Activated B cell treated with CpG ODN at 0.5 μM for 24 hours (primary cell): ENCODE data around the gene TNXB. TPM values are rescaled to one million over a fixed set of nuclear protein-coding genes. Genes with fewer than 3 reads are reported as not detected.
"Not testable (repeated sequence)": the region's sequence is repeated elsewhere in the genome, so short reads cannot be mapped to it uniquely, and the experiment has no call there.

ENCODE experiments used
- ATAC-seq: fragments of 200-7000 bp; cut with Tn5 transposase; one replicate; pipeline ENCODE4 v1.10.0; 2021; ENCODE audit warnings: low read depth, mild to moderate bottlenecking, moderate library complexity
- CTCF ChIA-PET: fragments of 350-600 bp; sonication (Branson Sonifier 250); formaldehyde crosslinking; loops from one replicate; lab custom pipeline; 2021; ENCODE audit warnings: antibody characterized with exemption; lab: Charles Lee
- POLR2A ChIA-PET: fragments of 350-600 bp; sonication (Branson Sonifier 250); formaldehyde crosslinking; loops from one replicate; lab custom pipeline; 2021; ENCODE audit warnings: antibody characterized with exemption; lab: Charles Lee
- DNase-seq: peaks from one replicate; pipeline ENCODE4 v3.0.0; 2022
- H3K27ac Mint-ChIP-seq: one replicate; pipeline ENCODE4 v1.8.0; 2020; ENCODE audit warnings: mixed read lengths
- H3K27me3 Mint-ChIP-seq: one replicate; pipeline ENCODE4 v1.8.0; 2021; ENCODE audit warnings: mixed read lengths
- H3K36me3 Mint-ChIP-seq: one replicate; pipeline ENCODE4 v1.8.0; 2021; ENCODE audit warnings: low read depth, mixed read lengths
- H3K4me1 Mint-ChIP-seq: one replicate; pipeline ENCODE4 v1.8.0; 2021; ENCODE audit warnings: mixed read lengths
- H3K4me3 Mint-ChIP-seq: one replicate; pipeline ENCODE4 v1.8.0; 2020; ENCODE audit warnings: mild to moderate bottlenecking, mixed read lengths
- H3K9me3 Mint-ChIP-seq: one replicate; pipeline ENCODE4 v1.8.0; 2020; ENCODE audit warnings: mixed read lengths
- intact Hi-C: fragments of 100-400 bp; cut with micrococcal nuclease; formaldehyde crosslinking; loops from one replicate; pipeline ENCODE4 v1.15.1; 2024
- total RNA-seq: library from RNA; stranded (reverse); gene quantifications from 2 replicates; pipeline ENCODE4 v1.2.3, GENCODE V29; 2022

The TNXB gene
- total RNA-seq, 1 donor from 2014 or later: 12.4 TPM

DNA sequence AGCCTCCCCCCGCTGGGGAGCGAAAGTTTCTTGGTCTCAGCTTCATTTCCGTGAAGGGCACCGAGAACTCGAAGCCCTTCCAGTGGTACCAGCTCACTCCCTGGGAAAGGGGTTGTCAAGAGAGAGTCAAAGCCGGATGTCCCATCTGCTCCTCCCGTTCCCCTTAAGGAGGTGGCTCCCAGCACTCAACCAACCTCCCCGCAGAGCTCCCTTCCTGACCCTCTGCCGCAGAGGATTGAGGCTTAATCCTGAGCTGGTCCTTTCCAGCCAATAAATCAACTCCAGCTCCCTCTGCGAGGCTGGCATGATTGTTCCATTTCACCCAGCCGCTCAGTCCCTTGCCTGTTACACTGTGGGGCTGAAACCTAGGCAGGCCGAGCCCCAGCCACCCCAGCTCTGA lies 100.5 kb downstream of the TNXB start:
- H3K4me3 Mint-ChIP-seq, CTCF ChIA-PET, H3K27me3 Mint-ChIP-seq, H3K9me3 Mint-ChIP-seq, H3K36me3 Mint-ChIP-seq, ATAC-seq, intact Hi-C loops, H3K27ac Mint-ChIP-seq, POLR2A ChIA-PET, H3K4me1 Mint-ChIP-seq: not testable (repeated sequence)
- DNase-seq: peak; percentile 7

DNA sequence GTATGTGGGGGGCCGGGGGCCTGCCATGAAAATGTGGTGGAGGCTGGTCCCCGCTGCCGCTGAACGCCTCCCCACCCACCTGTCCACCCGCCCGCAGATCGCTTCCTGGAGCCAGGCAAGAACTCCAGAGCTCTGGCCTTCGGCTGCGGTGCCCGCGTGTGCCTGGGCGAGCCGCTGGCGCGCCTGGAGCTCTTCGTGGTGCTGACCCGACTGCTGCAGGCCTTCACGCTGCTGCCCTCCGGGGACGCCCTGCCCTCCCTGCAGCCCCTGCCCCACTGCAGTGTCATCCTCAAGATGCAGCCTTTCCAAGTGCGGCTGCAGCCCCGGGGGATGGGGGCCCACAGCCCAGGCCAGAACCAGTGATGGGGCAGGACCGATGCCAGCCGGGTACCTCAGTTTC lies 101.1 kb downstream of the TNXB start:
- H3K4me3 Mint-ChIP-seq, H3K9me3 Mint-ChIP-seq, H3K36me3 Mint-ChIP-seq, intact Hi-C loops, CTCF ChIA-PET, DNase-seq, H3K27ac Mint-ChIP-seq, ATAC-seq, H3K27me3 Mint-ChIP-seq, H3K4me1 Mint-ChIP-seq, POLR2A ChIA-PET: not testable (repeated sequence)

DNA sequence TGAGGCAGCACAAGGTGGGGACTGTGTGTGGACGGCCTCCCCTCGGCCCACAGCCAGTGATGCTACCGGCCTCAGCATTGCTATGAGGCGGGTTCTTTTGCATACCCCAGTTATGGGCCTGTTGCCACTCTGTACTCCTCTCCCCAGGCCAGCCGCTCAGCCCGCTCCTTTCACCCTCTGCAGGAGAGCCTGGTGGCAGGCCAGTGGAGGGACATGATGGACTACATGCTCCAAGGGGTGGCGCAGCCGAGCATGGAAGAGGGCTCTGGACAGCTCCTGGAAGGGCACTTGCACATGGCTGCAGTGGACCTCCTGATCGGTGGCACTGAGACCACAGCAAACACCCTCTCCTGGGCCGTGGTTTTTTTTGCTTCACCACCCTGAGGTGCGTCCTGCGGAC lies 102.1 kb downstream of the TNXB start:
- intact Hi-C loops, H3K27me3 Mint-ChIP-seq, H3K4me1 Mint-ChIP-seq, H3K4me3 Mint-ChIP-seq, POLR2A ChIA-PET, H3K9me3 Mint-ChIP-seq, ATAC-seq, H3K27ac Mint-ChIP-seq, H3K36me3 Mint-ChIP-seq, CTCF ChIA-PET: not testable (repeated sequence)
- peak; percentile 14 for DNase-seq

DNA sequence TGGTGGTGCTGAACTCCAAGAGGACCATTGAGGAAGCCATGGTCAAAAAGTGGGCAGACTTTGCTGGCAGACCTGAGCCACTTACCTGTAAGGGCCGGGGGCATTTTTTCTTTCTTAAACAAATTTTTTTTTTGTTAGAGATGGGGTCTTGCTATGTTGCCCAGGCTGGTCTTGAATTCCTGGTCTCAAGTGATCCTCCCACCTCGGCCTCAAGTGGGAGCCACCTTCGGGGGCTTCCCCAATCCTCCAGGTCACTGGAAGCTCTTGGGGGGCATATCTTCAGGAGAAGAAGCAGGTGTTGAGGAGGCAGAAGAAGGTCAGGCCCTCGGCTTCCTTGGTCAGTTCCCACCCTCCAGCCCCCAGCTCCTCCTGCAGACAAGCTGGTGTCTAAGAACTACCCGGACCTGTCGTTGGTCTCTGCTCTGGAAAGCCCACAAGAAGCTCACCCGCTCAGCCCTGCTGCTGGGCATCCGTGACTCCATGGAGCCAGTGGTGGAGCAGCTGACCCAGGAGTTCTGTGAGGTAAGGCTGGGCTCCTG lies 103.1 kb downstream of the TNXB start:
- ATAC-seq, H3K27ac Mint-ChIP-seq, H3K4me3 Mint-ChIP-seq, CTCF ChIA-PET, intact Hi-C loops, H3K36me3 Mint-ChIP-seq, H3K27me3 Mint-ChIP-seq, H3K9me3 Mint-ChIP-seq, H3K4me1 Mint-ChIP-seq: not testable (repeated sequence)
- DNase-seq: peak; percentile 14
- POLR2A ChIA-PET: interaction anchor here (0.7 kb wide), 1 partner anchor 50 kb away, joined by 3 read pairs; no protein-coding TSS in a partner anchor

DNA sequence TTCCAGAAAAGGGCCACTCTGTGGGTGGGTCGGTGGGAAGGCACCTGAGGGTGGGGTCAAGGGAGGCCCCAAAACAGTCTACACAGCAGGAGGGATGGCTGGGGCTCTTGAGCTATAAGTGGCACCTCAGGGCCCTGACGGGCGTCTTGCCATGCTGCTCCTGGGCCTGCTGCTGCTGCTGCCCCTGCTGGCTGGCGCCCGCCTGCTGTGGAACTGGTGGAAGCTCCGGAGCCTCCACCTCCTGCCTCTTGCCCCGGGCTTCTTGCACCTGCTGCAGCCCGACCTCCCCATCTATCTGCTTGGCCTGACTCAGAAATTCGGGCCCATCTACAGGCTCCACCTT lies 103.6 kb downstream of the TNXB start:
- intact Hi-C loops, H3K36me3 Mint-ChIP-seq, H3K27me3 Mint-ChIP-seq, ATAC-seq, H3K4me3 Mint-ChIP-seq, CTCF ChIA-PET, DNase-seq, H3K9me3 Mint-ChIP-seq, H3K4me1 Mint-ChIP-seq, POLR2A ChIA-PET, H3K27ac Mint-ChIP-seq: not testable (repeated sequence)

DNA sequence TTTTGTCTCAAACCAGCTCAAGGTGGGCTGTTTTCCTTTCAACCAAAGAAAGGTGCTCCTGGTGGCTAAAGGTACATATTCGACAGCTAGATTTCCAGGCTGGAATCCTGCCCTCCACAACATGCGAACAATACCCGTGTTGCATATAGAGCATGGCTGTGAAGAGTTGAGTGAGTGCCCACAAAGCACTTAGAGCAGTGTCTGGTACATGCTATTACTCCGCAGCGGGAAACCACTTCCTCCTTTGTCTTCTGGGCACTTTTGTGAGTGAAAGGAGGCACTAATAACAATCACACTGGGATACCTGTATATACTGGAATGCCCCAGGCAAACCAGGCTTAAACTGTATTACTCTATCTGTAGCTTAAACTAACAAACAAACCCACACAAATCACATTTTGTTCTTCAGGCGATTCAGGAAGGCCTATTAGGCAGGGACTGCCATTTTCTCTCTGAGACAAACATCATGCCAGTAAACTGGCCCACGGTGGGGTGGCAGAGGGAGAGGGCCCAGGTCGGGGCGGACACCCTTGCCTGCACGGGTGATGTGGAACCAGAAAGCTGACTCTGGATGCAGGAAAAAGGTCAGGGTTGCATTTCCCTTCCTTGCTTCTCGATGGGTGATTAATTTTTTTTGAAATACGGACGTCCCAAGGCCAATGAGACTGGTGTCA lies 104.1 kb downstream of the TNXB start:
- DNase-seq, H3K27ac Mint-ChIP-seq, H3K27me3 Mint-ChIP-seq, H3K36me3 Mint-ChIP-seq, H3K4me3 Mint-ChIP-seq, H3K4me1 Mint-ChIP-seq, intact Hi-C loops, H3K9me3 Mint-ChIP-seq, CTCF ChIA-PET, POLR2A ChIA-PET: not testable (repeated sequence)
- peak; percentile 64 for ATAC-seq

DNA sequence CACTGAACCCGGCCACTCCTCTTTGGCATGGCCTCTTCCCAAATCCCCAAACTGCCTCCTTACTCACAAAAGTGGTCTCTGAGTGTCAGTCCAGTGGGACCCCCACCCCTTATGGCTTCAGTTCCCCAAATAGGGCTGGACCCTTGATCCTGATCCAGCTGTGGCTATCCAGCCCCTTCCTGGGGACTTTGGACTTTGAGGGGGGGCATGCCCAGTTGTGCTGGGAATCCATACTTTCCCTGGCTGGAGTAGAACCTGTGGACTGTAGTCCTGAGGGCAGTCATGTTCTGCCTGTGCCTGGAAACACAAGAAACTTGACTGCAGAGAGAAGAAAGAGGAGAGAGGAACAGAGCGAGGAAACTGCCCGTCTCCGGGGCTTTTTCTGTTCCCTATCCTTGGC lies 104.7 kb downstream of the TNXB start:
- CTCF ChIA-PET, DNase-seq, POLR2A ChIA-PET, H3K27ac Mint-ChIP-seq, ATAC-seq, H3K27me3 Mint-ChIP-seq, H3K4me3 Mint-ChIP-seq, H3K4me1 Mint-ChIP-seq, intact Hi-C loops, H3K9me3 Mint-ChIP-seq, H3K36me3 Mint-ChIP-seq: not testable (repeated sequence)

DNA sequence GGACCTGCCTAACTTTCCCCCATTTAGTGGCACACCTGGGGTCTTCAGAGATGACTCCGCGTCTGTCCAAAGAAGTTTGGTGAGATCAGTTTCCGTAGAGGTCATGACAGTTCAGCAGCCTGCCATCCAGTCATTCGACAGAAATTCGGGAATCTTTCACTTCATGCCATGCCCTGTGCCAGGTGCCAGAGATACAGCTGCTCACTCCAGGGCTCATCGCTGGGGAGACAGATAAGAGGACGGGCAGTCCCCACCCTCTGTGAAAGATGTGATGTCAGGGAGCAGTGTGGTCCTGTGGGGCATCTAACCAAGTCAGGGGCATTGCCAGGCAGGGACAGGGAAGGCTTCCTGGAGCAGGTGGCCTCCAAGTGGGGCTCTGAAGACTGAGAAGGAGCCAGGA lies 105.8 kb downstream of the TNXB start:
- CTCF ChIA-PET, POLR2A ChIA-PET, H3K27me3 Mint-ChIP-seq, H3K4me1 Mint-ChIP-seq, ATAC-seq, H3K36me3 Mint-ChIP-seq, intact Hi-C loops, H3K9me3 Mint-ChIP-seq, H3K4me3 Mint-ChIP-seq, DNase-seq, H3K27ac Mint-ChIP-seq: not testable (repeated sequence)

DNA sequence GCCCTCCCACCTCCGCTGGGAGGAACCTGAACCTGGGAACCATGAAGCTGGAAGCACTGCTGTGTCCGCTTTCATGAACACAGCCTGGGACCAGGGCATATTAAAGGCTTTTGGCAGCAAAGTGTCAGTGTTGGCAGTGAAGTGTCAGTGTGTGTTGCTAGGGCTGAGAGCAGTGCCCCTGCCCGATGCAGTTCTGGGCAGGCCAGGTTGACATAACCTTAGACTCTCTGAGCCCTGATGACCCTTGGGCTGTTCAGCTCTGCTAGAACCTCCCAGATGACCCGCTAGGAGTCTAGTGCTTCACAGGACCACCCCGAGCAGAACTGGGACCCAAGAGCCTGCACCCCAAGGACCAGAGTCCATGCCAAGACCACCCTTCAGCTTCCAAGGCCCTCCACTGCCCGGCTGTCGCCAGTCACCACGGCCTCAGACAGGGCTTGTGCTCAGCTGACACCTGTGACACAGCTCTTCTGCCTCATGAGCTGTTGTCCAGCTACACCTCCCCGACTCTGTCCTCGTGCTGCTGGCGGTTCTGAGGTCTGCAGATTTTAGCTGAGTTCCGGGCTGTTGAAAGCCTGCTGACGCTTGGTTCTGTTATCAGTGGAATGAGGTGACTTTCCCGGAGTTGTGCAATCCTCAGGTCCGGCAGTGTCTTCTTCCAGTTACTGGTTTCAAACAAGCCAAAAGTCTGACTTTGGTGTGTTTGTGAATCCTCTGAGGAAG lies 106.4 kb downstream of the TNXB start:
- H3K27ac Mint-ChIP-seq, CTCF ChIA-PET, H3K9me3 Mint-ChIP-seq, intact Hi-C loops, H3K4me1 Mint-ChIP-seq, POLR2A ChIA-PET, DNase-seq, H3K36me3 Mint-ChIP-seq, ATAC-seq, H3K4me3 Mint-ChIP-seq, H3K27me3 Mint-ChIP-seq: not testable (repeated sequence)

DNA sequence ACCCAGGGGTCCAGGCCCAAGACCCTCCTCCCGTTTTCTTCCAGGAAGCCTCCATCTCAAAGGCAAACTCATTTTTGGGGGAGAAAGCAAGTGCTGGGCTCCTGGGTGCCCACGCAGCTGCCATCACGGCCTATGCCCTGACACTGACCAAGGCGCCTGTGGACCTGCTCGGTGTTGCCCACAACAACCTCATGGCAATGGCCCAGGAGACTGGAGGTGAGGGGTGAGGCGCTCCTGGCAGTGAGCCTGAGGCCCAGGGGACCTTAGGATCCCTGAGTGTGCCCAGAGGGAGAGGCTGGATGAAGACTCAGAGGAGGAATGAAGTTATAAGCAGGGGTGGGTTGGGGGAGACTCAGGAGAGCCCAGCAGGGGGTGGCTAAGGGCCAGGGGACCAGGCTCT lies 112.8 kb downstream of the TNXB start:
- DNase-seq, ATAC-seq, intact Hi-C loops, POLR2A ChIA-PET, H3K27me3 Mint-ChIP-seq, H3K9me3 Mint-ChIP-seq, CTCF ChIA-PET, H3K4me3 Mint-ChIP-seq, H3K27ac Mint-ChIP-seq, H3K4me1 Mint-ChIP-seq, H3K36me3 Mint-ChIP-seq: not testable (repeated sequence)

DNA sequence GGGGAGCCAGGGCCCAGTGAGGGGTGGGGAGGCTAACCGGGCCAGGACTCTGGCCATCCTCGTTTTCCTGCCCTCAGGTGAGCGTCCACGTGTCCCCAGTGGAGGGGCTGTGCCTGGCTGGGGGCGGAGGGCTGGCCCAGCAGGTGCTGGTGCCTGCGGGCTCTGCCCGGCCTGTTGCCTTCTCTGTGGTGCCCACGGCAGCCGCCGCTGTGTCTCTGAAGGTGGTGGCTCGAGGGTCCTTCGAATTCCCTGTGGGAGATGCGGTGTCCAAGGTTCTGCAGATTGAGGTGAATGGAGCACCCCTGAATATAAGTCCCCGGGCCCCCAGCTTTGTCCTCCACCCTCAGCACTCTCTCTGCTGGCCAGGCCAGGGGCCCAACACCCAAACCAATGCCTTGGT lies 114.7 kb downstream of the TNXB start:
- H3K9me3 Mint-ChIP-seq, POLR2A ChIA-PET, H3K4me1 Mint-ChIP-seq, H3K27ac Mint-ChIP-seq, H3K27me3 Mint-ChIP-seq, intact Hi-C loops, ATAC-seq, H3K4me3 Mint-ChIP-seq, CTCF ChIA-PET, H3K36me3 Mint-ChIP-seq, DNase-seq: not testable (repeated sequence)
